Measurements from ENCODE around the gene MYLK4.

DNA sequence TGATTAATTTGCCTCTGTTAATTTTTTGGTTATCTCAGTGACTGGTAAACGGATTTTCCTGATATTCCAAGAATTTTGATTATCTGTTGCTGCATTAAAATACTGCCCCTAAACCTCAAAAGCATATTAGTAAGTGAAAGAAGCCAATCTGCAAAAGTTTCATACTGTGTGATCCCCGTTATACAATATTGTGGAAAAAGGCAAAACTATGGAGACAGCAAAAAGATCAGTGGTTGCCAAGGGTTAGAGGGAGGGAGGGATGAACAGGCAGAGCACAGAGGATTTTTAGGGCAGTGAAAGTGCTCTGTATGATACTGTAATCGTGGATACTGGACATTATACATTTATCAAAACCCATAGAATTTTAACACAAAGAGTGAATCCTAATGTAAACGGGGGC is 133.0 kb downstream of the MYLK4 start:
- no peak for TF ChIP-seq POLR2A (IDR thresholded peaks at IDR 0.05)
- TF ChIP-seq CTCF (IDR thresholded peaks at IDR 0.05 in 4 of 5, conservative IDR thresholded peaks at IDR 0.05 in 1 of 5): no peak

Data from gastrocnemius medialis (tissue), 4 donors.